Measurements from ENCODE around the gene ST3GAL6.

Gene ST3GAL6, protein sequence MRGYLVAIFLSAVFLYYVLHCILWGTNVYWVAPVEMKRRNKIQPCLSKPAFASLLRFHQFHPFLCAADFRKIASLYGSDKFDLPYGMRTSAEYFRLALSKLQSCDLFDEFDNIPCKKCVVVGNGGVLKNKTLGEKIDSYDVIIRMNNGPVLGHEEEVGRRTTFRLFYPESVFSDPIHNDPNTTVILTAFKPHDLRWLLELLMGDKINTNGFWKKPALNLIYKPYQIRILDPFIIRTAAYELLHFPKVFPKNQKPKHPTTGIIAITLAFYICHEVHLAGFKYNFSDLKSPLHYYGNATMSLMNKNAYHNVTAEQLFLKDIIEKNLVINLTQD

DNA sequence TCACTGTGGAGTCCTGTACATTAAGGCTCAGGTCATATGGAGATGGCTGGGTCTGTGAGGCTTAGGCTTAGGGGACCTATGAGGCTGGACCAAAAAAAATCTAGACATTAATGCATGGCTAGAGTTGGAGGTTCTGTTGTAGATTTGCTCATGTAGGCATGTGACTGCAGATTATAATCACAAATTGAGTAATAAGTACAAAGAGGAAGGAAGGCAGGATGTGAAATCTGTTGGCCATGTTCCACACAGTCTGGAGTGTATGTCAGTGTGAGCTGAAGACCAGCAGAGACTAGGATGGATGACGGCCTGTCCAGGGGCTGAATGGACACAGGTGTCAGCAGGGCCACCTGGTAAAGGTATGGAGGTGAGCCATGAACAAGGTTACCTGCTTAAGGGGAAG lies at the start of gene ST3GAL6:
Gene ST3GAL6 (plus strand): TSS at position 265 of the 400 bp plus-strand sequence. CDS start 5,101 bp downstream, outside the sequence.
- no peak for DNase-seq (ENCODE audit: low read depth)

DNA sequence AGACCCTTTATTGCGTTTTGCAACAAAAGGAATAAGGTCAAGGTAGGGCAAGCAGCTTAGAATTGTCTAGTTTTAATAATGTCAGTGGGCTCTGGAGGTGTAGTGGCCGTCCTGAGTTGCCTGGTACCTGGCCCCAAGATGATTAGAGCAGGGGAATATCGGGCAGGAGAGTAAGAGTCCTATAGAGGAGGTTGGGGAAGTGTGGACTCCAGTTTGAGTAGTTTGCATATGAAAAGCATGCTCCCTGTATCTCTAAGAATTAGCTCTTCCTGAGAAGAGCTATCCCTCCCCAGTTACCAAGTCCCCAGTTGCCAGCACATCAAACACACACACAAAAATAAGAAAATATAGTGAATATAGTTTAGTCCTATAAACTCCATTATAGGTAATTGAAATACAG lies 49.2 kb upstream of the ST3GAL6 start:
- no peak for DNase-seq (ENCODE audit: low read depth)

DNA sequence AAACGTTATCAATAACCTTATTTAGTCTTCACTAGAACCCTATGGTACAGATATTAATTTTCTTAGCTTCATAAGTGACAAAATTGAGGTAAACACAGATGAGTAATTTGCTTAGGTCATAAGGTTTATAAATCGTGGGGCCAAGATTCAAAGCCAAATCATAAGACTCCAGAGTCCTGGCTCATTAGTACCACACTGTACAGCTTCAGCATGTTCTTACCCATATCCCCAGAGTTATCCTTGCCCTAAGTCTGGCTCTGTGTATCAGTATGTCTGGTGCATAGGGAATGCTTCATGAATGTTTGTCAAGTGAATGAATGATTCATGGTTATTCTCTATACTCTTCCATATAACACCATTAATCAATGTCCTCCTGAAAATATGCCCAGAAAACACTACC lies 45.6 kb upstream of the ST3GAL6 start:
- no peak for DNase-seq (ENCODE audit: low read depth)

DNA sequence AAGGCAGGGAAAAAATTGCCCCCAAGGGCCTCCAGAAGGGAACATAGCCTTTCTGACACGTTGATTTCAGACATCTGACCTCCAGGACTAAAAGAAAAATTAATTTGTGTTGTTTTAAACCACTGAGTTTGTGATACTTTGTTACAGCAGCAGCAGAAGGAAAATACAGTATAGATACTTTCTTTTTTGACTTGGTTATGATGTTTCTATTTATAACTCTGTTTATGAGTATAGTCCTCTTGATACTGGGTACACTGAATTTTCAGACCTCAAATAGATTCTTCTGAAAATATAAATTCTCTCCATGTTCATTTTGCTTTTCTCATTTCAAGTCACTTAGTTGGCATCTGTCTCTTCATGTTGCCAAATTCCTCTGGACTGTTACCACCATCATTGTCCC lies 44.4 kb upstream of the ST3GAL6 start:
- no peak for DNase-seq (ENCODE audit: low read depth)

DNA sequence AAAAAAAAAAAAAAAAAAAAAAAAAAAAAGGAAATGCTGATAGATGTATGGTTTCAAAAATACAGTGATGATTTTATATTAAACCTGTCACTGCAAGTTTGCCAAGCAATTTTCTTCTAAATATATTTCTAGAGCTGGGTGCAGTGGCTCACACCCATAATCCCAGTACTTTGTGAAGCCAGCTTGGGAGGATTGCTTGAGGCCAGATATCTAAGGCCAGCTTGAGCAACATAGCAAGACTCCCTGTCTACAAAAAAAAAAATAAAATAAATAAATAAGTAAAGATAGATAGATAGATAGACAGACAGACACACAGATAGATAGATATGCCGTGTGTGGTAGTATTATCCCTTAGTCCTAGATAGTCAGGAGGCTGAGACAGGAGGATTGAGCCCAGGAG lies 41.4 kb upstream of the ST3GAL6 start:
- no peak for DNase-seq (ENCODE audit: low read depth)

DNA sequence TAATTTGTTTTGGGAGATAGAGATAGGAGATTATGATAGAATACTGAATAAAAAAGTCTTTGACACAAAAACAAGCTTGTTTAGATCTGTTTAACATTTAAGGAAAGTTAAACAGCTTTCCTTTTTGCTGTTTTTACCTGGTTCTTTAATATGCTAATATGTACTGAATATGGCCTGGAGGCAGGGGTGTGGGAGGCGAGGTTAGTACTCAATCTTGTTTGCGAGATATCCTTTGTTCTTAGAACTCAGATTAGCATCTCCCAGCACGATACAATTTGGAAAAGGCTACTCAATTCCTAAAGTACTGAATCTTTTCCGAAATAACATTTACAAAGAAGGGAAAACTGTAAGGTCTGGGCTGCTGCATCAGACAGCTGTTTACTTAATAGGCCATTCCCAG lies 40.8 kb upstream of the ST3GAL6 start:
- DNase-seq (ENCODE audit: low read depth): no peak

DNA sequence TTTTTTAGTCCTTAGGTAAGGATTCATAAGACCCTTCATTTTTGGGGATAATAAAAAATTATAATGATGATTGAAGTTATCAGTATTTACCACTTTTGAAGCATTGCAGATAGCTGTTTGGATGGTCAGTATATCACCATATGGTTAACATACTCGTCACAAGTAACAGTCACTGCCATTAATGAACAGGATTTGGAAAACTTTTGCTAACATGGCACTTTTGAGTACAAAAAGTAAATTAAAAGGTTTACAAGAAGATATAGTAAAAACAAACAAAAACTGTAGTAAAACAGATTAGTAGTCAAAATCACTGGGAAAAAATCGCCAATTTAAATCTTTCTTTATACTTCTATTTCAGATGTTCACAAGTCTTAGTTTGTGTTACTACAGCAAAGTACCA lies 37.8 kb upstream of the ST3GAL6 start:
- no peak for DNase-seq (ENCODE audit: low read depth)

DNA sequence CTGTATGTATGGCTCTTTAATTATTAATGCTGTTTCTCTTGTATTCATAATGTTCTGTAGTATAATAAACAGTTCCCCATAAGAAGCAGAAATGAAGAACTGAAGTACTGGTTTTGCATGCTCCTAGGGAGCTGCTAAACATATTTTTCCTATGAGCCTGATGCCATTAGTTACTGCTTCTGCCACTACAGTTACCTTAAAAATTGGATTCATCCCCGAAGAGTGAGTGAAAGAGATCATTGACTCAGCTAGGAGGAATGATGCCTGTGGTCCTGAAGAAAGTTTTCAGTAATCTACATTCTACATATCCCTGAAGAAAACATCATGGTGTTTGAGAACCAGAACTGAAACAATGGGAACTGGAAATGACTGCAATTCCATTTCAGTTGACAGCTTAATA lies 37.1 kb upstream of the ST3GAL6 start:
- DNase-seq (ENCODE audit: low read depth): no peak

DNA sequence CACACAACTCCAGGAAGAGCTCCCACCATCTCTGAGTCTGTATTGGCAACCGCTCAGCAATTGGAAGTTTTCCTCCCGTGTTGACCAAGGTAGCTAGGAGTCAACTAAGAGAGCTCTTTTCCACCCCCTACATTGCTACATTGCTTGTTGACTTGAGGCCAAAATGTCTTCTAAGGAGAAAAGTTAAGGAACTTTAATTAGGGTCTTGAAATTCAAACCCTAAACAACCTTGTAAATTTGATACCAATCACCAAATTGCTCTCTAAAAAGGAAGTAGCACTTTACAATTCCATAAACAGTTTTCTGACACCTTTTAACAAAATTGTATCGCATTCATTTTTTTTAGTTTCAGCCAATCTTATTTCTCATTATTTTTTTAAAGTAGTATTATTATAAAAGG lies 35.5 kb upstream of the ST3GAL6 start:
- DNase-seq (ENCODE audit: low read depth): no peak

DNA sequence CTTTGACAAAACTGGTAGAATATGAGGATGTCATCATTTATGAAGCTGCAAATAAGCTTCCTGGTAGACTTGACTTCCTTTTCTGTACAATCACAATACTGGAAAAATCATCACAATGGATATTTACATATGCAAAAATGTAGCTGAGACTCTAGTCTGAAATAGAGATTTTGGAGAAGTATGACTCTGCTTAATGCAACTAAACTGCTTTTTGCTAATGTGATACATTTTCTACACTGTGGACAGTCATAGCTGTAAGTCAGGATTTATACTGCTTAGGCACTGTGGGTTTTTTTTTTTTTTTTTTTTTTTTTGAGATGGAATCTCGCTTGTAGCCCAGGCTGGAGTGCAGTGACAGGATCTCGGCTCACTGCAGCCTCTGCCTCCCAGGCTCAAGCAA lies 34.5 kb upstream of the ST3GAL6 start:
- DNase-seq (ENCODE audit: low read depth): no peak

DNA sequence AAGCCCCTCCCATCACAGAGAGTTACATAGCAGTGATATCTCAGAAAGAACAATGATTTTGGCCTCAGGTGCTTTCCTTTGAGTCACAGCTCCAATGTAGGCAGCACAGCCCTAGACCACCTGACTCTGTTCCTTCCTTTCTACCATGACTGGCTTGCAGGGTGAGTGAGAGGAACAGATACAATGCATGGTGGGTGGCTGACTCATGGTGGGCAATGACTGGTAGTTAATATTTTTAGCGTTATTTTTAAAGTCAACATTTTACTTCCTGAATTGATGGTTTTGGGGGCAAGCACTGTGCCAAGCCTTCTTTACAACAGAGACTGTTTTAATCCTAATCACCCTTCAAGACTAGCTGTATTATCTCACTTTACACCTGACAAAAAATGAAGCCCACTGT lies 32.8 kb upstream of the ST3GAL6 start:
- no peak for DNase-seq (ENCODE audit: low read depth)

DNA sequence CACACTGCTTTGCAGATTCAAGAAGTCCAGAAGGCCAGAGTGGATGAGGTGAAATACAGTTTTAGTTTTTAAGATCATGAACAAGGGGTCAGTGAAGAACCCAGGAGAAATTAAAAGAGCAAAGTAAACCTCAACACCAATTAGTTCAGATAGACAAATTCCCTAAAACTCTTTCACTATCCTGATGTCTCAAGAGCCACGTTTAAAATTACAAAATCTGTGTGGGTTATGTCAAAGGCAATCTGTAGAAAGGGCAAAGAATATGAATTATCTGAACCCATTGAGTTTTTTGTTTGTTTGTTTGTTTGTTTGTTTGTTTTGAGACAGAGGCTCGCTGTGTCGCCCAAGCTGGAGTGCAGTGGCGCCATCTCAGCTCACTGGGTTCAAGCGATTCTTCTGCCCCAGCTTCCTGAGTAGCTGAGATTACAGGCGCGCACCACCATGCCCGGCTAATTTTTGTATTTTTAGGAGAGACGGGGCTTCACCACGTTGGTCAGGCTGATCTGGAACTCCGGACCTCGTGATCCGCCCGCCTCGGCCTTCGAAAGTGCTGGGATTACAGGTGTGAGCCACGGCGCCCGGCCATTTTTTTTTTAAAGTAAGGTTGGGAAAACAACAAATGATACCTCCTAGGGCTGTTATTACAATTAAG lies 32.1 kb upstream of the ST3GAL6 start:
- no peak for DNase-seq (ENCODE audit: low read depth)

DNA sequence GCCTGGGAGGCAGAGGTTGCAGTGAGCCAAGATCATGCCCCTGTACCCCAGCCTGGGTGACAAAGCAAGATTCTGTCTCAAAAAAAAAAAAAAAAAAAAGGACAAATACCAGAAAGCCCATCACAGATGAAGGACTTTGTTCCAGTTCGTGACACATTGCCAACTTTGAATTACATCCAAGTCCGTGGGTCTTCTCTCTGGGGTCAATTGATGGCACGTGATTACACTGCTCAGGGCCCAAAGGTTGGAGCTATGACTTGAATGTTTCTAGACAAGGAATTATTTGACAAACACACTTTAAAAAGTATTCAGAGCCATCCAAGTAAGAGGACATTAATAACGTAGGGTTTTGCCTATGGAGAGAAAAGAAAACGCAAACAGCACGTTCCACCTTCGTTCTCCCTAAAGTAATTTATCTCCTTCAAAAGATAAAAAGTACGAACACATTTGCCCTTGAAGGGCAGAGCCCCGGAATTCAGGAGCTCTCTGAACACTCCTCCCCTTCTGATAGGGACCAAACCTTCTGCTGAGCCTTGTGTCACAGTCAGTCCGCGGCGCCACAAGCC lies 31.3 kb upstream of the ST3GAL6 start:
- no peak for DNase-seq (ENCODE audit: low read depth)

DNA sequence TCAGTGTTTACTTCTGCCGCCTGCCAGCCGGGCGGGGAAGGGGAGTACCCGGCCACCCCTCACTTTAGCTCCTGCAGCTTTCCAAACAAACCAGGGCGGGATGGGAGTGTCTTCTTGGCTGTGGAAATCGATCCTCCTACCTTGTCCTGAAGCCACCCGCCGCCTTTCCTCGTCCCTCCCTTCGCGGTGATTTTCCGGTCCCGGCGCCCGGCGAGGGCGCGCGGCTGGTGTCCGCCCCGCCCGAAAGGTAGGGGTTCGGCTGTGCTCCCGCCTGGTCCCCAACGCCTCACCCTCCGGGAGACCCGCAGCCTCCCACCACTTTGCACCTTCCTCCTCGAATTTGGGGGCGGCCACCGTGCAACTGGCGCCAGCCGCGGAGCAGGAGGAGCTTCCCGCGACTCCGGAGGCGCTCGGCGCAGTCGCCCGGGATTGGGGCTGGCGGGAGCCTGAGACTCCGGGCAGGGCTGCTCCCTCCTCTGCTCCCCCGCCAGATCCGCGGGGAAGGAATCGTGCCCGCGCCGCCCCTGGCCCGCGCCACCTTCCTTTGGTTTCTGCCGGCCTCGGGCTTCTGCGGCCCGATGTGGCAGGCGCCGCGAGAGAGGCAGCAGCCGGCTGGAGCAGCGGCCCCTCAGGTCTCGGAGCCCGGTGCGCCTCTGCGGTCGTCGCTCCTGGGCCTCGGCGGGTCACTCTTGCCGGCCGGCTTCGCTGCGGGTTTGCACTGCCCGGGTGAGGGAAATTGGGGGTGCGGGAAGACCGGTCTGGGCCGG lies 30.7 kb upstream of the ST3GAL6 start:
- DNase-seq (ENCODE audit: low read depth): no peak

DNA sequence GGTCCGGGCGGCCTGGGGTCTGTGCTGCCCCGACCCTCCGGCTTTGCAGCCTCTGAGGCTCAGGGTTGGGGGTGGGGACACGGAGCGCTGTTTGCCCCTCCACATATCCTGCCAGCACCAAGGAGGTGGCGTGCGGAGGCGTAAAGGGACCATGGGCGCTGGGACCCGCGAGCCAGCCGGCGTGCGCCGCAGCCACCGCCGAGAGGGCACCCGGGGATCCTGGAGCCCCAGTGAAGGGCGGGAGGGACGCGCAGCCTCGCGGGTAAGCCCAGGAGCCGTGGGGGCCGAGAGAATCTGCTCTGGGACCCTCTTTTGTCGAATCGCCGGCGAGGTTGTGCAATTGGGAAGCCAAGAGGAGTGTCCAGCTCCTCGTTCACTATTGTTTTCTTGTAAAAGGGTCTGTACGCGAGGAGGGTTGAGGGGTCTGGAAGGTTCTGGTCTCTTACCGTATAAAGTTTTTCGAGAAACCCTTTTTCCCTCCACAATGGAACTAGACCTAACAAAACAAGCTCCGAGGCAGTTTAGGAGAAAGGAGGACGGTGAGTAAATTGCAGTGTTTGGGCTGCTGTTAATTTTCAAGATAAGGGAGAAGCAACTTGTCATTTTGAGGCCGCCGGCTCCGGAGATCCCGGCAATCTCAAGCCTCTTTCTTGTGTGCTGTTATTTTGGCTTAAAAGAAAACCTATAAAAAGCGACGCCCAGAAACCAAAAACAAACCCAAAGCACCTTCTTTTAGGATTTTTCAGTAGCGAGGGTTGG lies 29.9 kb upstream of the ST3GAL6 start:
- no peak for DNase-seq (ENCODE audit: low read depth)

DNA sequence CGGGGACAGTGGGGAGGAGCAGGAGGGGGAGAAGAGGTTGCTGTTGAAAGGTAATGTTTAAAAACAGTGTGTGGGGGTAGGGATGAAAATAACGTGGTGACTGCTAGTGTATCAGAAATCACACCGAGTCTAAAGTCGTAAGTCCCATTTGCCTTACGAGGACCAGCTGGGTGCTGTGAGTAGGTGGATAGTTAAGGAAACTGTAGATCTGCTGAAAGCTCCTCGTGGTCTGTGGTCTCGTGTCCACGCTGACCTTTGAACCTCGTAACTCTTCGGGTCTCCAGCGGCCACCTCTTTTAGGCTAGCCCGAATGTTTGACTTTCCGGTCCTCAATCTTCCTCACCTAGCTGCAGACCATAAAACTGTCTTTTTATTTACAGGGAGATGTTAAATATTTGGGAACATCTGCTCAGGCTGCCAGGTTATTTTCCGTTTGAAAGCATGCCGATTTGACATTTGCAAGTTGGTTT lies 29.3 kb upstream of the ST3GAL6 start:
- no peak for DNase-seq (ENCODE audit: low read depth)

DNA sequence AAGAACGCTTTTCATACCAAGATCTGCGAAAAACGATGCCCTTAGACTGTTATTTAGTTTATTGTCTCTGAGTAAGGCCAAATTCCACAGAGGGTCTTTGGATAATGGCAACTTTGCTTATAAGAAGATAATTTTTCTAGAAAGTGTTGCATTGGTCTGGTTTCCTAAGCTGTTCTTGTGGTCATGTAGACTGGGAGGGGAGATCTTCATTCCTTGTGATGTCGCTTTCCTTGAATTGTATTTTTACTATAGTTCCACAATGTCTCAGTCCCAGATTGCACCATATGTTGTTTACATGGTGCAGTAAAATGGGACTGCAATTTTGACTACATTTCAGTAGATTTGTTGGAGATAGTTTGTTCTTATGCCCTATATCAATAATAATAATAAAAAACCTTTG lies 28.8 kb upstream of the ST3GAL6 start:
- no peak for DNase-seq (ENCODE audit: low read depth)

DNA sequence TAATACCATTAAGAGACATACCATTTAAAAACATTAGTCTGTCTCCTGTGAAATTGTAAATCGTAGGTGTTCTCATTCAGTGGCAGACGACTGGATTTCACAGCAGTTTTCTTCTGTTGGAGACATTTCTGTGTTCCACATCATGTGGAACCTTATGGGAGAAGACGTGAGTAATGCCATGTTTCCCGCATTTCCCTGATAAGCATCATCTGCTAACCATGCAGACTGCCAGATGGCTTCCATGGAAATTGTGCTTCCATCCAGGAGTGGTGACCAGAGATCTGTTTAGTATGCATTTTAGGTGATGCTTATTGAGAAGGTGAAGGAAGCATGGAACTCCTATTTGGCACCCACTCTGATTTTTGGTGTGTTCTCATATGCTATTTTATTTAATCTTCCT lies 28.4 kb upstream of the ST3GAL6 start:
- no peak for DNase-seq (ENCODE audit: low read depth)

DNA sequence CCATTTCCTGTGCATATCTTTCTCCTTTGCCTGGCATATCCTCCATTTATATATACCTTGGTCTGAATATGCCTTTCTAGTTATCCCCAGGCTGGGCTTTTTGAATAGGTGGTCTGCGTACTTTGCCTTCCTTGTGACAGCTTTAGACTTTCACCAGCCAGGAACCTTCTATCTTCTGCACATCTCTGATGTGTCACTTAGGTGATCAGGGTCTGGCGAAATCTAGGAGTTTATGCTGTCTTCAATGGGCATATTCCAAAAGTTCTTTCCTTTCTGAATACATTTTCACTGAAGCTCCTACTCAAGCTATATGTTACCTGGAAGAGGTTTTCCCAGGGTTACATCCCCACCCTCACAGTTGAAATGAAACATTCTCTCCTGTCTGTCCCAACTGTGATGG lies 27.8 kb upstream of the ST3GAL6 start:
- DNase-seq (ENCODE audit: low read depth): no peak

DNA sequence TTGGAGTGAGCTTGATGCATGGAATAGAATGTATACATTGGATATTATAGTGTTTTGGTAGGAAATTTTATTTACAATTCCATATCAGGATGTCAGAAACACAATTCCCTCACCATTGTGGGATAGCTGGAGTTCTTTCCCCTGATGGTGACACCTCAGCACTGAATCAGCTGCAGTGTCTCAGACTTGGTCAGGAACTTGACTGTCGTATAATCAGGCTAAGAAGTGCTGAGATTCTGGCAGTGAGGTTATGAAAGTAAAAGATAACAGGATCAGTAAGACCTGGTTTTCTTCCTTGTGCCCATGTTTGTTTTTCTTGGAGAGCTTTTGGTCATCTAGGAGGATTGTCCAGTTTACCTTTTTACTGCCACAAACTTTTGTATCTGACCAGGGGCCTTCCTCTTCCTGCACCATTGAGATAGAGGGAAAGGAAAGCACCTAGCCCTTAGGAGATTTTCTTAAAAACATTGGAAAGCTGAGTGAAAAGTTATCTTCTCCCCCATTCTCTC lies 27.3 kb upstream of the ST3GAL6 start:
- DNase-seq (ENCODE audit: low read depth): no peak

DNA sequence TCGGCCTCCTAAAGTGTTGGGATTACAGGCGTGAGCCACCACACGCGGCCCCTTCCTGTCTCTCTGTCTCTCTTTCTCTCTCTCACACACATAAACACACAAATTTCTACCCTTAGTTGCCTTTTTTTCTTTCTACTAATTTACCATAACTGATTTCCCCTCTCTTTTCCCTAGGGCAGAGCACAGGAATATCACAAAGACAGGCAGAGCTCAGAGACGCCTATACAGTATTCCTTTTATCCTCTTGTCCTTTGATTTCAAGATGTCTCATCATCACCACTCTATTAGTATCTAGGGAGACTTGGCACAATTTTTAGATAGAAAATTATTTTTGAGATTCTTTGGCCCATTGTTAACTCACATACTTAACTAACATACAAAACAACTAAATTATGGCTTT lies 25.8 kb upstream of the ST3GAL6 start:
- no peak for DNase-seq (ENCODE audit: low read depth)

DNA sequence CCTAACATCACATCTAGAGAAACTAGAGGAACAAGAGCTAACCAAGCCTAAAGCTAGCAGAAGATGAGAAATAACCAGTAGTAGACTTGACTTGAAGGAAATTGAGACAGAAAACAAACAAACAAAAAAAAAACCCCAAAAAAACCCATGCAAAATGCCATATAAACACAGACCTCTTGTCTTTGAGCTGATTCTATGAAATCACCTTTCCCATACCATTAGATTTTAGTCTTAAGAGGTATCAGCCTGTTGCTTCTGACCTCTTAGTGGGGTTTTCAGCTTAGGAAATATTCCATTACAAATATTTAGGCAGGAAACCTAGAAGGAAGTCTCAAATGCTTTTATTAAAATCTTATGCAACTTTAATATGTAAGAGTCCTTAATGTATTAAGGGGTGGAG lies 23.9 kb upstream of the ST3GAL6 start:
- no peak for DNase-seq (ENCODE audit: low read depth)

Data from GM04503 (cell line).